ENCODE measurements around the gene ABCA5.

GRCh38 chr17:69284646-69285045 lies 42.3 kb downstream of the ABCA5 start:
- TF ChIP-seq CTCF (IDR thresholded peaks at IDR 0.05; ENCODE audit: low read depth, low read length, missing input control) (no peak), YY1 (IDR thresholded peaks at IDR 0.05) (no peak), TAF1 (conservative IDR thresholded peaks at IDR 0.05) (no peak), RAD21 (IDR thresholded peaks at IDR 0.05) (no peak), GABPA (IDR thresholded peaks at IDR 0.05 in 1 of 2, conservative IDR thresholded peaks at IDR 0.05 in 1 of 2) (no peak), EGR1 (IDR thresholded peaks at IDR 0.05; ENCODE audit: low read depth in 2 of 2) (no peak)

Measured in liver (tissue), 3 donors.